SW480 (cell line): Measurements from ENCODE around the gene MYORG.

Source experiments
- DNase-seq: peaks from one replicate; pipeline ENCODE4 v3.0.0-alpha.2; 2016; ENCODE audit warnings: low spot score

MYORG gene

DNA sequence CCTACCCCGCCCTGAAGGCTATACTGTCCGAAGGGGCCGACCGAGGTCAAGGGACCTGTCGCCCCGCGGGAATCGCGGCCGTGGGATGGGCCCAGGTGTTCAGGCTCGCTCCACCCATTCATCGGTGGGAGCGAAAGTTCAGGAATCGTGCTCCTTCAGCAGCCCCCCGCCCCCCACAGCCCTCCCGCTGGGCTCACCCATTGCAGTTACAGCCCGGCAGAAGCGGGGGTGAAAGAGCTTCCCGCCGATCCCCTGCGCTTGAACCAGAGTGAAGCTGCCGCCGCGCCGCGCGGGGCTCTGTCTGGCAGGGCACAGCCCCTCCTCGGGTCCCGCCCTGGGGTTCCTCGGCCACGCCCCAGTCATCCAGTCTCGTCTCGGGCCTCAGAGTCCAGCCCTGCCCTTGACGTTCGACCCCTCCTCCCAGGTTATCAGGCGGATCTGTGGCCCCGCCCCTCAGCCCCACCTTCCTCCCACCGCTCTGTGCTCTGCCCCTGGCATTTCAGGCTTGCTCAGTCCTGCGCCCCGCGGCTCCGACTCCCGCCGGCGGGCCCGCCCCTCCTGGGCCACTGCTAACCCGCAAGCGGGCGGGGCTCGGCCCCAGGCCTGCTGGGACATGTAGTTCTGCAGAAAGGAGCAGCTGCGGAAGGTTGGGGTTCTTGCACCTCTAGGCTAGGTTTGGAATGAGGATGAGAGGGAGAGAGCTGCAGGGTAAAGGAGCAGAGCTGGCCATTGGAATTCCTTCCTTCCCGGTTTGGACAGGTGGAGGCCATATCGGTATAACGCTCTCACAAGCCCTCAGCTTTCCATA is at the start of gene MYORG:
Gene MYORG, minus strand, starts transcription at position 303 of the 808 bp plus-strand sequence. CDS start 3,955 bp downstream, outside the sequence.
- DNase-seq: peak; percentile 98

- DNase-seq: no peak
These were observed 43.2 kb upstream of the MYORG start for GRCh38 chr9:34419716-34420504.

DNA sequence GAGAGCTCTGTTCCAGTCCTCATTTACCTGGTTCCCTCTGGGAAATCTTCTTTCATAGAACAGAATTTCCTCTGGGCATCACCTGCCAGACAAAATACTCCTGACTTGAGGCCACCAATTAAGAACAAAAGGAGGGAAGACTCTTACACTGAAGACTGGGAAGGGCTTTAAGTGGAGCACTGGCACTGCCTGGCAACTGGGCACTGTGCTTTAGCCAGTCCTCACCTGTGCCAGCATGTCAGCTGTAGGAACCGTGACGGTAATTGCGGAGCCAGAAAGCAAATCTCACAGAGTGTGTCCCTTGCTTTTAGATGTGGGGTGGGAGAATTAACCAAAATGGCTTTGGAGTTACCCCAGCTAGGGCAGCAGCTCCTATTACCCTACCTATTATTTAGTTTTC is 41.0 kb upstream of the MYORG start:
- DNase-seq: no peak

- DNase-seq: peak; percentile 17
These were observed 36.6 kb upstream of the MYORG start for GRCh38 chr9:34413231-34413852.

DNA sequence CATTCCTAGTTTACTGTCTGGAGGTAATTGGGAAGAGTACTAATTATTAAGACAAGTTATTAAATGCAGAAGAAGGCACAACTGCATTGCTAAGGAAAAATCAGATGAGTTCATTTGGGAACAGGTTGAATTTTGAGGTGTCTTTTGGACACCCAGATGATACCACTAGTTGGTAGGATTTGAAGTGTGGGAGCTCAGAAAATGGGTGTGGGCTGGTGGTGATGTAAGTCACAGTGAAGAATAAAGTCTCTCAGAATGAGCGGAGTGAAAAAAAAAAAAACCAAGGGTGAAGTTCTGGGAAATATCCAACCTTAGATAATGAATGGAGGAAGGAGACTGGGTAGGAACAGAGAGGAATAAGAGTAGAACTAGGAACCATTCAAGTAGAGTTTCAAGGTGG is 35.6 kb upstream of the MYORG start:
- no peak for DNase-seq

GRCh38 chr9:34409154-34409553 is 32.5 kb upstream of the MYORG start:
- no peak for DNase-seq

DNA sequence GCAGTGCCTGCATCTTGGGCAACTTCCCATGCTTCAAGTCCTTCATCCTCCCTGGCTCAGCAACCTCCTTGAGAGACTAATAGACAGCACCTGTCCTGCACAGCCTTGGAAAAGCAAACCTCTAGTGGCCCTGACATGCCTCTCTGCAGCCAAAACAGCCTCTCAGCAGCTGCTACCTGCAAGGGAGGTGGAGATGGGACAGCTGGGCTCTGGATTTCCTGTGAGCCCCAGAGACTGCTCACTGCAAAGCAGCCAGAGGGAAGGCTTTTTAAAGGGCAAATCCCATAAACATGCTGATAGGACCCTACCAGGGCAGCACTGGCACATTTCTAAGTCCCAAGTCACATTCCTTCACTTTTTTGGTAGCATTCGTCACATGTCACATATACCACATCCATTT is 31.5 kb upstream of the MYORG start:
- no peak for DNase-seq

GRCh38 chr9:34406219-34406618 is 29.5 kb upstream of the MYORG start:
- DNase-seq: no peak

DNA sequence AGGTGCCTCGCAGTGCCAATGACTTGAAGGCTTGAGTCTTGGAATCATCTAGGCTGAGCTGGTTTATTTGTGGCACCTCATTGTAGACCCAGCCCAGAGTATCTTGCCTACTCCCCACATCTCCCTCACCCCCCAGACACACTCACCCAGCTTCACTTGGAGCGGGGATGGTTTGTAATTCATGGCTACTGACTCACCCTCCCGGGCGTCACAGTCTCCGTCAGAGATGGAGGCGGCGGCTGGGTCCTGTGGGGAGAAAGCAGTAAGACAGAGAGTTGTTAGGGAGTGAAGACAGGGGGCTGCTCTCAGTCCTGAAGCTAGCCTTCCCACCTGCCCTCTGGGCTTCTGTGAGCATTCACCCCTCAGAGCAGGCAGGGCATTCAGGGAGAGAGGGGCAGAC is 29.0 kb upstream of the MYORG start:
- no peak for DNase-seq

GRCh38 chr9:34403554-34404380 is 27.1 kb upstream of the MYORG start:
- DNase-seq: peak; percentile 58

DNA sequence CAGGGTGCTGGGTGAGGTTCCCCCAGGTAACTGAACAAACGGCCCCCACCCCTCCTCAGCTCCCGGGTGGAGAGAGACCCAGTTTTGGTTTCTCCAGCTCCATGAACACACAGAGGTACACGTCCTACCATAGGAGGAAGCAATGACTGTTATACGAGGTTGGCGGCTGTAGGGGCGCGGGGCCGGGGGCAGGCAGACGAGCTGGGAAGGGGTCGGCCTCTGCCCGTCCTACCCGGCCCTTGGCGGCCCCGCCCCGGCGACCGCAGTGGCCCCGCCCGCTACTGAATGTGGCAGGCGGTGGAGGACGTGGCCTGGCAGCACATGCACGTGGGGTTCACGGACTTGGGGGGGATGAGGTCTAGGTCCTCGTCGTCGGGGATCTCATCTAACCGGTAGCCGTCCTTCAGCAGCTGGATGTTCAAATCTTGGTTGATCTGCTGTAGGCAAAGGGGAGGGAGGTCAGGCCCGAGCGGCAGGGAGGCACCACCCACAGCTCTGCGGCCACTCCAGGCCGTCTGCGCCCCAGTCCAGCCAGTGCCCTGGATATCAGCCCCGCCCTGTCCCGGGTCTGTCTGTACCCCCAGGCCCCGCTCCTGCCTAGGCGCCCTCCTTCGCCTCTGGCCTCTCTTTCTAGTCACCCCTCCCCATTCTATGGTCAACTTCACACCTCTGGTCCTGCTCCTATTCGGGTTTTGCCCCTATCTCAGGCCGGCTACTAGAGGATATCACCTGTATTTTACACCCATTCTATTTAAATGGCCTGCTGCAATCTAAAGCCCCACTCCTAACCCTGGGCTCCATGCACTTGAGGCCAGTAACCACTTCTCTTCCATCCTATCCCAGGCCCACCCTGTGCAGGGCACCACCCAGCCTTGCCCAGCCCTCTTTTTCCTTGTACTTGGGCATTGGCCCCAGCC is 24.2 kb upstream of the MYORG start:
- DNase-seq: no peak

DNA sequence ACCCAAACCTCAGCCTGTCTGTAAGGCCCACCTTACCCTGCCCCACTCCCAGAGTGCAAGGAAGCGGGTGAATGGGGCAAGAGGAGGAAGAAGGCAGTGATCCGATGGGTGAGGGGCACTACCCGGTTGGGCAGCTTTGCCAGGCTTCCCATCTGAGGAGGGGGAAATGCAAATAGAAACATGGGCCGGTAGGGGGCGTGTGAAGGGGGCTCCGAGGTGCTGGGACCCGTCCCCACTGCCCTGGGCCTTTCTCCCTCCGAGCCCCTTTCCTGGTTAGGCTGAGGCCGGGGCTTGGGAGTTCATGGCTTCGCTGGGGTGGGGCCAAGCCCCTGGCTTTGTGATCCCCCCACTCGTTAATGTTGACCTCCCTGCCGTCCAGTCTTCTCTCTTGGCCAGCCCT is 23.6 kb upstream of the MYORG start:
- no peak for DNase-seq

- no peak for DNase-seq
These were observed 23.0 kb upstream of the MYORG start for GRCh38 chr9:34399729-34400128.

- no peak for DNase-seq
These were observed 22.2 kb upstream of the MYORG start for GRCh38 chr9:34398875-34399274.

DNA sequence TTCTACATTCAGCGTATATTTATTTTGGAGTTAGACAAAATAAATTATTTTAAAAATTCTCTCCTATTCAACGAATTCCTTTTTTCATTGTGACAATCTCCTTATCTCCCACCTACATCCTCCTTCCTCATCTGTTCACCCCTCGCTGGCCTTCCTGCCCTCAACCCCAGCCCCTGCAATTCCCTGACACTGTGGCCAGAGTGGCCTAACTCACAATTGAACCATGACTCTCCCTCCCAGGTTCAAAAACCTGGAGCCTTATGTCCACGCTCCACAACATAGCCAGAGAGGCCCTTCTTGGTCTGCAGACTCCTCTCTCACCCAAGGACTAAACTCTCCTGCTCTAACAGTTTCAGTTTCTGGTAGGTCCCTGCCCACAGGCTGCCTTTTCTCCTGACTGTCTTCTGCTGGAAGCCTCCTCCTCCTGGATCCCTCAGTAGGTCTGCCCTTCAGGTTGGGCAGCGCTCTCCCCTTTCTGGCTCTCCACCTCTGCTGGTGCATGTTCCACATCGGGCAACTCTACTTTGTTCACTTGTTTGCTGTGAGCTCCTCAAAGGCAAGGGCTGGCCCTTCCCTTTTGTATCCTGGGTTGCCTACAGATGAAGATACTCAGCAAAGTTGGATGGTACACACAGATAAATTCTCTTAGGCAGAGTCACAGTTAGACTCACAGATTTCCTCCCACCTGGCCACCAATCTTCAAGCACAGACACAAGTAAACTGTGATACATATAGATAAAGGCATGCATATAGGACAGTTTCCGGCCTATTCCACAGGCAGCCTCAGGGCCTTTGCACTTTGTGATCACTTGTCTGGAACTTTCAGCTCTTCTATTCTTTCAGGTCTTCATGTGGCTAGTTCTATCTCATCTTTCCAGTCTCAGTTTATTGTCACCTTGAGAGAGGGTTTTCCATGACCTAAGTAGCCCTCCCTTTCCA is 19.8 kb upstream of the MYORG start:
- DNase-seq: no peak

GRCh38 chr9:34392511-34392910 is 15.8 kb upstream of the MYORG start:
- DNase-seq: no peak

DNA sequence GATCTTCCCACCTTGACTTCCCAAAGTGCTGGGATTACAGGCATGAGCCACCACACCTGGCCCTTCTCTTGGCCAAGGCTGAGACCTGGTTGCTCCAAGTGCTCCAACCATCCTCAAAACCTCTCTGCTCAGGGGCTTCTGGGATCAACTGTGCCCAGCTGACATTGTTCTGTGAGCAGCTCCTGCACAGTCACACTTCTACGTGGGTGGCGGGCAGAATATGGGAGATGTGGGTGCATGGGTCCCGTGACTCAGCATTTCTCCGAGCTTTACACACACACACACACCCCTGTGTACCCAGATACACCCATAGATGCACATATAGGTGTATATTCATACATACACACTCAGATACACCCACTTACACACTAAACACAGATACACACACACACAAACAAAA is 10.5 kb upstream of the MYORG start:
- no peak for DNase-seq

GRCh38 chr9:34386656-34387055 is 10.0 kb upstream of the MYORG start:
- DNase-seq: no peak

DNA sequence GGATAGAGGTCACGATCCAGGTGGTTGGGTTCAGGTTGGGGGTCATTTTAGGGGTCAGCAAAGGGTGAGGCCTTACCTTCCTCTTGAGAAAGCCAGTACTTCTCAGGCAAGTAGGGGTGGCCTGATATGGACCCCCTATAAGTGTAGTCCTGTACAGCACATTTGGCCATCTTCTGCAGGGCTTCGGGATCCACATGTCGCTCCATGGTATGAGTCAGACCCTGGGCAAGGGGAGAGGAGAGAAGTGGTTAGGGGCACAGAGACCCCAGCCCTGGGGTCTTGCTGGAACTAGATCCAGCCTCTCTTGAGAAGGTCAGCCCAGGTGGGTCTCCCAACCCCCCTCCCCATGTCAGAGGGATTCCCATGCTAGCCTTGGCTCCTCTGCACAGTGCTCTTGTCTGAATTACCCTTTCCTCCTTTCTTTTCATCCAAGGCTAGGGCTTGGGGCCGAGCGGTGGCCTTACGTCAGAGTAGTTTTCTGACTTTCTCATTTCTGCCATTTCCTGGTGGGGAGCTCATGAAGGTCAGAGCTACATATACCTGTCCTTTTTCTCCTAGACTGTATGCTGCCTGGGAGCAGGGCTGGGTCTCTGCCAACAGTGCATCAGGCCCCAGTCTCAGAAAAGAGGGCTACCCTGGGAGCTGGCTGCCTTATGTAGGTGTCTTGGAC is 9.0 kb upstream of the MYORG start:
- DNase-seq: no peak
